ENCODE data around the gene SEC14L6.

DNA sequence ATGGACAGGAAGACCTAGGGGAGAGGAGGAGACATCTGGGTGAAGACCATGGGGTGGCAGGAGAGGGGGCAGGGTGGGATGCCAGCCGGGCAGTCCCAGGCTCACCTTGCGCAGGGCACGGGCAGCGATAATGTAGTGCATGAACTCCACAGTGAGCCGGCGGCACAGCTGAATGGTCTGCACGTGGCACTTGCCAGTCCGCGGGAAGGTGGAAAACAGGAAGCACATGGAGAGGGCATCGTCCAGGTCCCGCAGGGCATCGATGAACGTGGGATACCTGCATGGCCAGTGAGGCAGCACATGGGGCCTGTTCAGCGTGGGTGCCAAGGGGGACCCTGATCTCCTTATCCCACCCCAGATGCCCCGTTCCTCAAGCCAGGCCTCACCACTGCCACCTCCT lies 37.9 kb upstream of the SEC14L6 start:
- TF ChIP-seq, protein P1, sequence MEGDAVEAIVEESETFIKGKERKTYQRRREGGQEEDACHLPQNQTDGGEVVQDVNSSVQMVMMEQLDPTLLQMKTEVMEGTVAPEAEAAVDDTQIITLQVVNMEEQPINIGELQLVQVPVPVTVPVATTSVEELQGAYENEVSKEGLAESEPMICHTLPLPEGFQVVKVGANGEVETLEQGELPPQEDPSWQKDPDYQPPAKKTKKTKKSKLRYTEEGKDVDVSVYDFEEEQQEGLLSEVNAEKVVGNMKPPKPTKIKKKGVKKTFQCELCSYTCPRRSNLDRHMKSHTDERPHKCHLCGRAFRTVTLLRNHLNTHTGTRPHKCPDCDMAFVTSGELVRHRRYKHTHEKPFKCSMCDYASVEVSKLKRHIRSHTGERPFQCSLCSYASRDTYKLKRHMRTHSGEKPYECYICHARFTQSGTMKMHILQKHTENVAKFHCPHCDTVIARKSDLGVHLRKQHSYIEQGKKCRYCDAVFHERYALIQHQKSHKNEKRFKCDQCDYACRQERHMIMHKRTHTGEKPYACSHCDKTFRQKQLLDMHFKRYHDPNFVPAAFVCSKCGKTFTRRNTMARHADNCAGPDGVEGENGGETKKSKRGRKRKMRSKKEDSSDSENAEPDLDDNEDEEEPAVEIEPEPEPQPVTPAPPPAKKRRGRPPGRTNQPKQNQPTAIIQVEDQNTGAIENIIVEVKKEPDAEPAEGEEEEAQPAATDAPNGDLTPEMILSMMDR (IDR thresholded peaks at IDR 0.05; ENCODE audit: low read depth, low read length, poor library complexity, severe bottlenecking), result no peak
- no peak for TF ChIP-seq EZH2phosphoT487 (IDR thresholded peaks at IDR 0.05; ENCODE audit: borderline replicate concordance, low read length)

All from DOHH2 (cell line).